ENCODE data around the gene CCN6.
"Not testable (repeated sequence)": the region's sequence is repeated elsewhere in the genome, so short reads cannot be mapped to it uniquely, and the experiment has no call there.

Gene CCN6

GRCh38 chr6:112029045-112029822 lies 24.7 kb upstream of the CCN6 start:
- DNase-seq (ENCODE audit: low read depth in 2 of 2), result peak; percentile 62 to 77

DNA sequence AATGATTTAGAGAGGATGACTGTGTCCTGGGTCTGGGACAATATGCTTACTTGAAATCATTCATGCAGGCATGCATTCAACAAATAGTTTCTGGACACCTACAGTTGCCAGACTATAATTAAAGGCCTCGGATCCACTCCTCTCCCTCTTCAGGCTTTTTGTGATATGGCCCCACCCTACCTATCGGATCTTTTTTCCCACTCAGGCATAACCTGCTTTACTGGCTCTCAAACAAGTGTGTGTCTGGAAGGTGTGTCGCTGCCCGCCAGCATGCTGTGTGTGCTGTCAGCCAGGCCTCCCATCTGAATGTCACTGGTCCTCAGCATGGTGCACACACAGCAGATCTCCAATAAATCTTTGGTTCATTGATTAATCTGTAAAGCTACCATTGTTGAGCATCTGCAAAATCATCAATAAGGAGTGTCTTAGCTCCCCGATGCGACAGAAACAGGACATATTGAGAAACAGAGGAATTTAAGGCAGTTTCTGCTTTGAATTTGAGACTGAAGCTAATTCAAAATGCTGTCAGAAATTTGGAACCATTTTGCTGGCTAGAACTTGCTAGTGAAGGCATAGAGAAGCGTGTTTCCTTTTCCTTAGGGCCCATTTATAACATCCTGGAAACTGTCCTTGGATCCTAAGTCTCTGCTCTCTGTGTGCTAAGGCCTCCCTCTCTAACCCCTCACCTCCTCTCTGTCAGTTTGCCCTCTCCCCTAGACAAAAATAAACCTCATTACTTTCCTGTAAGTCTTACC lies 23.5 kb upstream of the CCN6 start:
- no peak for DNase-seq (ENCODE audit: low read depth in 2 of 2)

- DNase-seq (ENCODE audit: low read depth in 2 of 2), result no peak
Observed at GRCh38 chr6:112030961-112031660, 22.8 kb upstream of the CCN6 start.

- DNase-seq (ENCODE audit: low read depth in 2 of 2), result no peak
Observed at GRCh38 chr6:112031960-112032359, 21.9 kb upstream of the CCN6 start.

DNA sequence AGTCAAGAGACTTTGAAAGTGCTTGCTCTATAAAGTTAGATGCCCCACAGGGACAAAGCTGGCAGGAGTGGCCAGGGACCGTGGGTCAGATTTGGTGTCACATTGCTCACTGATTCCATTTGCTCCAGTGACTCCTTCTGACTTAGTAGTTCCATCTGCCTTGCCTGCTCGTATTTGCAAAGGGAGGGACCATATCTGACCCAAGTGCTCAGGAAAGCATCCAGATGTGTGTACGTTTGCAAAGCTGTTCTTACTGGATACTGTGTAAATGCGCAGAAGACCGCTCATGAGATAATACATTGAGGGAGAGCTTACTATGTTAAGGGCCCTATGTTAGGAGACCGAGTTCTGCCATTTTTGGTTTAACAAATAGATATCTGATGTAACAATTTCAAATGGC lies 21.2 kb upstream of the CCN6 start:
- DNase-seq (ENCODE audit: low read depth in 2 of 2), result no peak

- no peak for DNase-seq (ENCODE audit: low read depth in 2 of 2)
Observed at GRCh38 chr6:112033791-112034615, 19.9 kb upstream of the CCN6 start.

DNA sequence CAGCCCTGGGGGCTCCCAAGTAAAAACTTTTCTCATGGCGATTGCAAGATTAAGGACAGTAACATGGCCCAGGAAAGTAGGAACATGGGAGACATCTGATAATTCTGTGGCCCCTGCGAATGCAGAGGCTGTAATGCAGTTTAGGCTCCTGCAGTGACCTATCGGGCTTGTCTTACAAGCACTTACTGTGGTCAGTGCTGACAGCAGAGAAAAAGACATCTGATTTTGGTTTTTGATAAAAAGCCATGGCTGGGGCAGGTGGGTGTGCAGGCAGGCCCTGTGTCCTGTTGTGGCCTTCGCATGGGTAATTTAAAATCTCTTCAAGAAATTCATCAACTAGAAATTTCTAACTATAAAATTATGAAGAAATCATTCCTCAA lies 19.3 kb upstream of the CCN6 start:
- DNase-seq (ENCODE audit: low read depth in 2 of 2), result no peak

DNA sequence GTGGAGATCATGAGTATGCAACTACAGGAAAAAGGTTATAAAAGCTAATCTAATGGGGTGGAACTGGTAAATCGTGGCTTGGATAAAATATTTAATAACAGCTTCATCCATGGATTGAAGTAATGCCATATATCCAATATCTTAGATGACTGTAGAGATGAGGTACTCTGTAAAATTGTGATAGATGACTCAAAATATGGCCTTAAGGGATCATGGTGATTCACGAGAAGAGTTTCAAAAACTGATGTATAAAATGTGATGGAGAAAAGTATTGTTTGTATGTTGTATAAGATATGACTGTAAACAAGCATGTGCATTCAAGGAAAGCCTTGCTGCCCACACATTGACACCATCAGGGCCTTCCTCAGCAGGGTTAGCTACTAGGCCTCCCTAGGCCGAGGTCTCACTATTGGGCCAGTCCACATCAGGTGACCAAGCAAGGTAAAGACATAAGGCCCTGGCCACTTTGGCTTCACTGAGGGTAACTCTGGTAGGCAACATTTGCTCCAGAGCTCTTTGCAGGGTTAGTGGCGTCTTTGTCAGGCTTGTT lies 17.7 kb upstream of the CCN6 start:
- no peak for DNase-seq (ENCODE audit: low read depth in 2 of 2)

GRCh38 chr6:112037783-112038216 lies 16.1 kb upstream of the CCN6 start:
- DNase-seq (ENCODE audit: low read depth in 2 of 2), result no peak

GRCh38 chr6:112038268-112038667 lies 15.6 kb upstream of the CCN6 start:
- no peak for DNase-seq (ENCODE audit: low read depth in 2 of 2)

- DNase-seq (ENCODE audit: low read depth in 2 of 2), result no peak
Observed at GRCh38 chr6:112038756-112039430, 15.0 kb upstream of the CCN6 start.

- DNase-seq (ENCODE audit: low read depth in 2 of 2), result no peak
Observed at GRCh38 chr6:112039431-112039770, 14.5 kb upstream of the CCN6 start.

DNA sequence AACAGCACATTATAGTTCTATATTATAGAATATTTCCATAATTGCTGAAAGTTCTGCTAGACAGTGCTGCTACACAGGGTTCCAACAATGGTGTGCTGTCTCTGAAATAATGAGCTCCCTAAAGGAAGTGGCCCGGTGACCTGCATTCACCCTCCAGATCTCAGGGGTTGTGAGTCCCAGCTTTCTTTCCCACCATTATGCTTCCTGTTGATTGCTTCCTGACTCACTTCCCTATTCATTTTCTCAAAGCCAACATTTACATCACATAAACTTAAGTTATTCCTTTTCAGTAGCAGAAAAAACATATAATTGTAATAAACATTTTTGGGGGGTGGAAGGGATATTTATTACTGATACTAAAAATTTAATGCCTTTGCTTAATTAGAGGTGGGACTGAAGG lies 12.9 kb upstream of the CCN6 start:
- no peak for DNase-seq (ENCODE audit: low read depth in 2 of 2)

DNA sequence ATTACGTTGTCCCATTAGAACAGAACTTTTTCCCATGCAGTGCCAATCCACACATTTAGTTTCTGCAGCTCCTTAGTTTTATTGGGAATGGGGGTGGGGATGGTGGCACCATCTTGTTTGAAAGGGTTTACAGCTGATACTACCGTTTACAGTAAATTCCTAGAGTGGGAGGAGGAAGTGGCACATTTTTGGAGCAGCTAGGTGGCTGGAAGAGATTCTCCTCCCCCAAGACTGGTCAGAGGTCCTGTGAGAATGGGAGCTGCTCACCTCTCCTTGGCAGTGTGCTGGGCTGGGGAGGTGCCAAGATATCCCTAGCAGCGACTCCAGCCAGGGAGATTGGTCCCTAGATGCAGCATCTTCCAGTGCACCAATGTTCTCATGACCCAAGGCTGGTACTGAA lies 12.4 kb upstream of the CCN6 start:
- no peak for DNase-seq (ENCODE audit: low read depth in 2 of 2)

DNA sequence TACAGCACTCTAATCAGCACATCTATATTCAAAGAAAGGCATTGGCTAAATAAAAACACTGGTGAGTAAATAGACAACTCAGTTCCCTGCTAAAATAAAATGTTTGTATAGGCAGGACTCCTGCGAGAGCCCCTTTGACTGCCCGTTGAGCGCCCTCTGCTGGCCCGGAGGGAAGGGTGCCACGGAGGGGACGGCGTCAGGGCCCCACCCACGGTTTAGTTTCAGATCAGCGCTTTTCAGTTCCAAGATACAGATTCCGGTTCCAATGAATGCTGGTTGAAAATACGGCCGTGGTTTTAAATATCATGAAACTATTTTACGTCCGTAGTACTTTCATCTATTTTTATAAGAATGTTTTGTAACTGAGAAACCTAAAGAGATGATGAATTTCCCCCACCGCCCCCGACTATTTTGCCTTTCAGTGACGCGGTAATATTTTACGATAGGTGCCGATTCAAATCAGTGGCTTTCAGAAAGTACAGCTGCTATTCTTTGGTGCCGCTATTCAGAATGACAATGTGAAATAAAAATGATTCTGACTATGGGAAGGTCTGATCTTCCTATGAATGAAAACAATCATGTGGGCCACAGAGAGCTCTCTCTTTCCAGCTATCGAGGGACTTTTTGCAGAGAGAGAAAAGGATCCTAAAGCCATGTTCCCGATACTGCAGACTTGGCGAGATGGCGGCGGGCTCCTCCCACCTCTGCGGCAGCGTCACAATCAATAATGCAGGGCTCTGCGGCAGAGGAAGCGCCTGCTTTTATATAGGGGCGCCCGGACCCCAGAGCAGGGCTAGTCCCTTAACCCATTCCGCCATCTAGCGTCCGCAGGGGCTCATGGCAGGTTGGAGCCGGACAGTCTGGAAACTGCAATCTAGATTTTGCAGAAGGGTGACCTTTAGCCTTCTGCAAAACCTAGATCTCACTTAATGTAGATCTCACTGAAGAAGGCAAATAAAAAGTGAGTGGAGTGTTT lies 10.6 kb upstream of the CCN6 start:
- DNase-seq (ENCODE audit: low read depth in 2 of 2), result peak; percentile 85 to 91

DNA sequence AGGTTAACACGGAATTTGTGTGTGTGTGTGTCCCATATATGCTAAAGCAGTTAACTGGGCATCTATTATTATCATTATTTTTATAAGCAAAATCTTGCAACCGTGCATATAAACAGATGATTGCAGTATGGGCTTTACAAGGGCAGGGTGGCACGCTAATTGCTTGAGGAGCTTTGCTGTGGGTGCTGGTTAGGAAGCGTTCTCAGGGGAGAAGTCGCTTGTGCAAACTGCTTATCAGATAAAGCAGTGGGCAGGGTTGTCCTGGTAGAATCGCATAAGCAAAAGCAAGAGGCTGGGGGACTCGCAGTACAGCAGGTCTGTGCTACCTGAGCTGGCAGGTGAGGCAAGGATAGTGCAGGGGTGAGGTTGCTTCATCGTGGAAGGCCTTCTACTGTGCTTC lies 9.7 kb upstream of the CCN6 start:
- DNase-seq (ENCODE audit: low read depth in 2 of 2), result no peak

GRCh38 chr6:112044856-112045255 lies 9.0 kb upstream of the CCN6 start:
- no peak for DNase-seq (ENCODE audit: low read depth in 2 of 2)

- DNase-seq (ENCODE audit: low read depth in 2 of 2), result not testable (repeated sequence)
Observed at GRCh38 chr6:112047523-112047922, 6.4 kb upstream of the CCN6 start.

GRCh38 chr6:112049026-112049799 lies 4.7 kb upstream of the CCN6 start:
- DNase-seq (ENCODE audit: low read depth in 2 of 2), result no peak

Data from activated CD4-positive, alpha-beta T cell treated with anti-CD3 and anti-CD28 coated beads for 24 hours (primary cell).